Liver (tissue), 3 donors: ENCODE results near the gene TRMT61B.

Experiments
- ATF3 ChIP-seq: IDR thresholded peaks from 2 replicates; pipeline ENCODE4 v1.6.1; 2016; ENCODE audit warnings: antibody characterized with exemption
- CTCF ChIP-seq: fragments of 150-350 bp; IDR thresholded peaks from 2 replicates; pipeline ENCODE4 v1.5.1; 2017; ENCODE audit warnings: improper control_type of control experiment, low read depth, low read length; ENCODE audit not compliant: missing input control
- EGR1 ChIP-seq, 2 donors: IDR thresholded peaks; 2 replicates each; pipeline ENCODE4 v1.6.1; 2016 to 2018; ENCODE audit warnings: antibody characterized with exemption in 2 of 2, low read depth in 2 of 2
- GABPA ChIP-seq, 2 donors: IDR thresholded peaks in 1 of 2; conservative IDR thresholded peaks in 1 of 2; 2 replicates each; pipeline ENCODE4 v1.6.1; 2016; ENCODE audit warnings: antibody characterized with exemption in 2 of 2, mild to moderate bottlenecking in 1 of 2, moderate library complexity in 1 of 2
- HNF4A ChIP-seq, 2 donors: conservative IDR thresholded peaks; 2 replicates each; pipeline ENCODE4 v1.6.1; 2016; ENCODE audit warnings: antibody characterized with exemption in 2 of 2, mild to moderate bottlenecking in 2 of 2
- HNF4G ChIP-seq: IDR thresholded peaks from 2 replicates; pipeline ENCODE4 v1.6.1; 2016; ENCODE audit warnings: antibody characterized with exemption
- MAX ChIP-seq: IDR thresholded peaks from 2 replicates; pipeline ENCODE4 v1.6.1; 2016; ENCODE audit warnings: antibody characterized with exemption
- RAD21 ChIP-seq, 2 donors: IDR thresholded peaks; 2 replicates each; pipeline ENCODE4 v1.6.1; 2016; ENCODE audit warnings: antibody characterized with exemption in 2 of 2, mild to moderate bottlenecking in 2 of 2
- SP1 ChIP-seq: IDR thresholded peaks from 2 replicates; pipeline ENCODE4 v1.6.1; 2018; ENCODE audit warnings: antibody characterized with exemption, mild to moderate bottlenecking
- YY1 ChIP-seq: IDR thresholded peaks from 2 replicates; pipeline ENCODE4 v1.6.1; 2016; ENCODE audit warnings: antibody characterized with exemption, mild to moderate bottlenecking
- donor health status: healthy.
- donor health status: healthy.

- TF ChIP-seq CTCF = no peak
- no peak for TF ChIP-seq HNF4G
- TF ChIP-seq GABPA (IDR thresholded peaks at IDR 0.05 in 1 of 2, conservative IDR thresholded peaks at IDR 0.05 in 1 of 2) = no peak
- no peak for TF ChIP-seq YY1
- TF ChIP-seq HNF4A (conservative IDR thresholded peaks at IDR 0.05) = no peak
- no peak for TF ChIP-seq SP1
- TF ChIP-seq RAD21 (IDR thresholded peaks at IDR 0.05) = no peak
- no peak for TF ChIP-seq MAX
- TF ChIP-seq EGR1 (IDR thresholded peaks at IDR 0.05; ENCODE audit: low read depth in 2 of 2) = no peak
- no peak for TF ChIP-seq ATF3
Observed at GRCh38 chr2:28822036-28822435, 48.1 kb downstream of the TRMT61B start.
